ENCODE data around the gene TUBD1.

Gene TUBD1

DNA sequence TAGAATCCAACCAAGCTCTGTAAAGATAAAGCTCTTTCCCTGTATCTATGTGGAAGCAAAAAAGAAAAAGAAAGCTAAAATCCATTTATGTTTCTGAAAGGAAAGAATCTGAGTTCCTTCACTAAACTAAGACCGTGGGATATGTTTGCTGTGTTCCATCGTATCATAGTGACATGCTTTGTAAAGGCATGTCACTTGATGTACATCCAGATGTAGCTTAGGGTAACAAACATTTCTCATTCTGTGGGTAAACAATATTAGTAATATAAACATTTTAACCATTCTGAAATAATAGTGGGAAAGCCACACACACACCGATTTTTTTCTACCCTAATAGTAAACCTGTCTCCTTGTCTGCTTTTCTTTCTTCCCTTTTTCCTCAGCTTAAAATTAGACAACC lies 78.1 kb downstream of the TUBD1 start:
- no peak for DNase-seq

DNA sequence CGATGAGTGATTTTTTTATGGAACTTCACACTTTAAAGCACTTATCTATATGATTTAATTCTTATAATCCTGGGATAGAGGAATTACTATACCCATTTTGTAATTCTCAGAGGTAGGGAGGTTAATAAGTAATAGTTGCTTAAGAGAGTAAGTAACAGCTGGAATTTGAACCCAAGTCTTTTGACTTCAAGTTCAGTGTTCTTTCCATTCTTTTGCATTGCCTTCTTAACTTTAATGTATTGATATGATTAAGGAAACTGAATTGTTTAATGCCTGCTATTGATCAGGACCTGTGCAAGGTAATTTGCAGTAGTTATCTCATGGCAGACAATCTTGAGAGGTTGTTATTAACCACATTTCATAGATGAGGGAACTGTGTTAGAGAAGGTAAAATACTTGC lies 78.5 kb downstream of the TUBD1 start:
- DNase-seq = no peak

- no peak for DNase-seq
Measured at GRCh38 chr17:59812139-59812538, 80.6 kb downstream of the TUBD1 start.

DNA sequence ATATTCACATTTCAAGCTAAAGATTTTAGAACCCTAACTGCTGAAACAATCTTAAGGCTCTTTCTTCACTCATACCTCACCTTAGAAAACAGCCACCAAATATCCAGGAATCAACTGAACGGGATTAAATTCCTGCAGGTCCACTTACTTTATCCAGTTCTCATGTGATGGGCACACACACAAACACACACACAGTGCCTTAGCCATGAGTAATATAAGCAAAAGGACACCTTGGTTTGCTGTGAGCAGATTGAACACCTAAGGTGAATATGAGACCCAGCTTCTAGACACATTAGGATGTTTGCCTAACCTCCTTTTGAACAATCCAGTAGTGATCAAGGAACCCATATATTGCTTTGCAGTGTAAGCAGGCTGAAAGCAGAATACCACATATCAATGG lies 81.5 kb downstream of the TUBD1 start:
- DNase-seq = no peak

- DNase-seq = no peak
Measured at GRCh38 chr17:59810894-59811153, 81.9 kb downstream of the TUBD1 start.
